Cardiac fibroblast (primary cell): ENCODE results near the gene PPARG.
A peak's percentile ranks its signal among the peaks of the same experiment; 100 is the strongest.

ENCODE experiments used
- DNase-seq, 2 donors: peaks; one replicate each; pipeline versions ENCODE4 v3.0.0 to v3.0.0-alpha.2; 2010; ENCODE audit warnings: low read depth in 2 of 2
- H3K4me3 ChIP-seq, 2 donors: replicated peaks in 1 of 2; 1 replicate in 1 of 2; 2 replicates in 1 of 2; pipeline ENCODE4 v1.5.1; 2011; ENCODE audit warnings: low read depth in 2 of 2, low read length in 2 of 2, mild to moderate bottlenecking in 2 of 2, moderate library complexity in 1 of 2
- TF ChIP-seq, protein P1 (sequence below): IDR thresholded peaks from one replicate; pipeline ENCODE4 v1.5.1; 2011; ENCODE audit warnings: low read depth, mild to moderate bottlenecking, low read length, inconsistent platforms

PPARG gene

DNA sequence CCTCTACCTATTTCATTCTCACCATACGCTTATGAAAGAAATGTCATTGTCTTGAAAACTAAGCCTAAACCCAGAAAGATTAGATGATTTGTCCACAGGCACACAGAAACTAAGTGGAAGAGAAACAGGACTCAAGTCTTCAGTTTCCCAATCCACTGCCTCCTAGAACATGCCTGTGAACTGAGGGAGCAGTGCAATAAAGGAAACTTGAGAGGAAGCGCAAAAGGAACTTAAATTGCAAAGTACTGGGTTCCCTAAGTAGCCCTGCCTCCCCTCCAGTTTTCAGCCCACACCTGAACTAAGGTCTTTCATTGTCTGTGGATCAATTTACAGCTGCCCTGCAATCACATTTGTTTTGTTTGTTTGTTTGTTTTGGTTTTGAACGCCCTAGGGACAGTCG, 138.7 kb downstream of the PPARG start:
- TF ChIP-seq, protein P1, sequence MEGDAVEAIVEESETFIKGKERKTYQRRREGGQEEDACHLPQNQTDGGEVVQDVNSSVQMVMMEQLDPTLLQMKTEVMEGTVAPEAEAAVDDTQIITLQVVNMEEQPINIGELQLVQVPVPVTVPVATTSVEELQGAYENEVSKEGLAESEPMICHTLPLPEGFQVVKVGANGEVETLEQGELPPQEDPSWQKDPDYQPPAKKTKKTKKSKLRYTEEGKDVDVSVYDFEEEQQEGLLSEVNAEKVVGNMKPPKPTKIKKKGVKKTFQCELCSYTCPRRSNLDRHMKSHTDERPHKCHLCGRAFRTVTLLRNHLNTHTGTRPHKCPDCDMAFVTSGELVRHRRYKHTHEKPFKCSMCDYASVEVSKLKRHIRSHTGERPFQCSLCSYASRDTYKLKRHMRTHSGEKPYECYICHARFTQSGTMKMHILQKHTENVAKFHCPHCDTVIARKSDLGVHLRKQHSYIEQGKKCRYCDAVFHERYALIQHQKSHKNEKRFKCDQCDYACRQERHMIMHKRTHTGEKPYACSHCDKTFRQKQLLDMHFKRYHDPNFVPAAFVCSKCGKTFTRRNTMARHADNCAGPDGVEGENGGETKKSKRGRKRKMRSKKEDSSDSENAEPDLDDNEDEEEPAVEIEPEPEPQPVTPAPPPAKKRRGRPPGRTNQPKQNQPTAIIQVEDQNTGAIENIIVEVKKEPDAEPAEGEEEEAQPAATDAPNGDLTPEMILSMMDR: no peak
- DNase-seq: no peak
- no peak overlapping the region for H3K4me3 ChIP-seq

DNA sequence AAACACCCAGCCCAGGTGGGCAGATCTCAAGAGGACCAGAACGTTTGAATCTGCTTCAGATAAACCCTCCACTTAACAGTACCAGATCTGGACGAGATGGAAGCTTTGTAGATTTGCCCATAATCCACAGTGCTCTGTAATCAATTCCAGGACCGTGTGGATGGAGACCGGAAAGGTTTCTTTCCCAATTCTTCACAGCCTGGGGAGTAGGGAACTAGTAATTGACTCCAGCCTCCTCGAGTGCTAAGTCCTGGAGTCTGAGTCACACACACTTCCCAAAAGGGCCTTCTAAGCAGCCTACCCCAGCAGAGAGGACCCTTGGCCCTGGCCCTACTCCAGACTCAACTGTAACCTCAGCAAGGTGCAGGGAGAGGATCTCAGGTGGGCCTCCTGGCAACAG, 139.3 kb downstream of the PPARG start:
- H3K4me3 ChIP-seq: no peak overlapping the region
- DNase-seq: no peak
- TF ChIP-seq, protein P1: no peak

DNA sequence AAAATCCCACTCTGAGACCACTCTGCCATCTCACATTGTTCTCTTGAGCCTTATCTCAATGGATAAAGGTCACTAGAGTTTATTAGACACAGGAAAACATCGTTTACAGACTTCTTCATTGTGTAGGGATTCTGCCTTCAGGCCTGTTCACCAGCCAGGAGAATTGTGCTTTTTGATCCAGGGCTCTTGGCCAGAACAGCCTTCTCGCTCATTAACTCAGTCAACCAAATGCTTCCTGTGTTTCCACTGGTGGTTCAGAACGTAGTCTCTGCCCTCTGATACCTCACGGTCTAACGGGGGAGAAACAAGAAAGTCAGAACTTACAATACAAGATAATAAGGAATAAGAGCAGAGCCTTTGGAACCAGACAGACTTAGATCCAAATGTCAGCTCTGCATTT, 141.2 kb downstream of the PPARG start:
- no peak overlapping the region for H3K4me3 ChIP-seq
- TF ChIP-seq, protein P1: no peak
- no peak for DNase-seq

DNA sequence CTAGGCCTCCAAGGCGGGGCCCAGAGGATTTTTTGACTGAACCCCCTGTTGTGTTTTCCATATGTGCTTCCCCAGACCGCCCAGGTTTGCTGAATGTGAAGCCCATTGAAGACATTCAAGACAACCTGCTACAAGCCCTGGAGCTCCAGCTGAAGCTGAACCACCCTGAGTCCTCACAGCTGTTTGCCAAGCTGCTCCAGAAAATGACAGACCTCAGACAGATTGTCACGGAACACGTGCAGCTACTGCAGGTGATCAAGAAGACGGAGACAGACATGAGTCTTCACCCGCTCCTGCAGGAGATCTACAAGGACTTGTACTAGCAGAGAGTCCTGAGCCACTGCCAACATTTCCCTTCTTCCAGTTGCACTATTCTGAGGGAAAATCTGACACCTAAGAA, 145.0 kb downstream of the PPARG start:
- no peak overlapping the region for H3K4me3 ChIP-seq
- TF ChIP-seq, protein P1: no peak
- DNase-seq: no peak

DNA sequence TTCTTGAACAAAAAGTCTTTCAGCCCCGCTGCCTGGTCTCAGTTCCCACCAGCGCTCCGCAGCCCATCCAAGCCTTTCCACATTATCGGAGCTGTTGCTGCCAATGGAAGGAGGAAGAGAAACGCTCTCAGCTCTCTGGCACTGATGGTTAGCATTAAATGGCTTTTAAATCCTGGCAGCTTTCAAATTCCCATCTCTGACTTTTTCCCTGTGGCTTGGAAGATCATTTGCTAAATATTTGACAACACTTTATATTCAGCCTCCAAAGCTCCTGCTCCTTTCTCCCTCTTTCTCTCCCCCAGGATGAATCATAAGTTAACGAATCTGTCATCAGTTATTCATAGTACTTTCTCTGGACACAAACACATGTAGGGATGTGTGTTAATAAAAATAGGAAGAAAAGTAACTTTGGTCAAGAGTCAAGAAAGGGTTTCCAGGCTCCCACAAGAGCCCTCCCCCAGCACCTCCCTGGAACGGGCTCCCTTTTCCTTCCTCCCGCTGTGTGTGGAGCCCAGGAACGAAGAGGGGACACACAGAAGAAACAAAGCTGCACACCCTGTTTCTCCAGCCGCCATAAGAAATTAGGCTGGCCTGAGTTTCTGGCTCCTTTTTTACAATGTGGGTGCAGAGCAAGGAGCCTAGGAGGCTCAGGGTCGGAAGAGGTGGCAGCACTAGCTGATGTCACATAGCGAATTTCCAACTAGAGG, 147.8 kb downstream of the PPARG start:
- TF ChIP-seq, protein P1: no peak
- peak overlapping the region in 1 of 2 donors; percentile 1 for H3K4me3 ChIP-seq
- DNase-seq: peak; percentile 39 to 81

DNA sequence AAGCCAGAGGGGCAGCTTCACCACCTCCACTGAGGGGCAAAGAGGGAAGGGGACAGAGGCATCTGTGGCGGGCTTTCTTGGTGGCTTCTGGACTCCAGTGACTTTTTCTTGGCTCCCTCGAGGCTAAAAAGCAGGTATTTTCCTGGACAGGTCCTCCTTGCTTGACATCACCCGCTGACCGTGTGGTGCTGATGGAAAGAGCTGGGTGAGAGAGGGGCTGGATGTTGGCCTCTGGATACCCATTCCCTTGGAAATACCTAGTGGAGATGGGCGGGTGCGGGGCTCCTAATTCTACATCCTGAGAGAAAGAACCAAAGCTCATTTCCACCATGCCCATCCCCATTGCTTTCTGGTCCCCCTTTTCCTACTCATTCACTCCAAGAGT, 148.3 kb downstream of the PPARG start:
- TF ChIP-seq, protein P1: no peak
- no peak for DNase-seq
- no peak overlapping the region for H3K4me3 ChIP-seq

DNA sequence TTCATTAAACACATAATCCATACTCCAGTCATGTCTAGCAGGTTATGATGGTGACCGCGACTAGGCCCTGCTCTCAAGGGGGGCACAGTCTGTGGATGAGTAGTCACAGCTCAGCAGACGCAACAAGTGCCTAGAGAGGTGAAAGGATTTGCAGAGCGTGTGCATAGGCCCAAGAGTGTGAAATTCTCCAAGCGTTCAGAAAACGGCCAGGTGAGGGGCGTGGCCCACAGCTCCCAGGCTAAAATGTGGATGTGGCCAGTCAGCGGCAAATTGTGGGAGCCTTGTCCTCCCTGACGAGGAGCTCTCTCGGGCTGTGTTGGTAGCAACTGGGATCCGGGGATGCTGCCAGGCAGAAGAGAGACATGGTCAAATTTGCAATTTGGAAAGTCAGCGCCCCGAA, 149.0 kb downstream of the PPARG start:
- no peak overlapping the region for H3K4me3 ChIP-seq
- DNase-seq: no peak
- TF ChIP-seq, protein P1: no peak
